ENCODE data around the gene EIF2AK2.

DNA sequence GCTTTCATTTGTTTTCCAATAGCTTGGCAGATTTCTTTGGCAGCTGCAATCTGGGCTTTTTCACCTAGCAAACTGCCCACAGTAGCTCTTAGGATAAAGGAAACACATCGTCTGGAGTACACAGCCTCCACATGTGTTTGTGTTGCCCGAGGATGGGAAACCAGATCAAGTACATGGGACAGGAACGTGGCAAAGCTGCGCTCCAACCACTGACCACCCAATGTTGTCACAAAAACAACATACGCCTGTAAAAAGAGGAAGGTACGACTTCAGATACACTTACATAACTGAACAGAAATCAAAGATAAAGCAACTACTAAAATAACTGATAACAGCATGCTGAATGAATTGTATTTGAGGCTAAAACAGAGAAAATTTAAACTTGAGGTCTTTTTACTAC lies 88.1 kb downstream of the EIF2AK2 start:
- TF ChIP-seq GATA2 (IDR thresholded peaks at IDR 0.05; ENCODE audit: low read depth, low read length) = no peak
- TF ChIP-seq GATA3 (IDR thresholded peaks at IDR 0.05; ENCODE audit: low read depth, low read length) = no peak
